ENCODE results near the gene PTGER2.

PTGER2 gene

GRCh38 chr14:52356025-52356424 is 41.9 kb downstream of the PTGER2 start:
- TF ChIP-seq CTCF (IDR thresholded peaks at IDR 0.05; ENCODE audit: extremely low read depth, missing control alignments): no peak
- no peak for DNase-seq (ENCODE audit: low spot score)

DNA sequence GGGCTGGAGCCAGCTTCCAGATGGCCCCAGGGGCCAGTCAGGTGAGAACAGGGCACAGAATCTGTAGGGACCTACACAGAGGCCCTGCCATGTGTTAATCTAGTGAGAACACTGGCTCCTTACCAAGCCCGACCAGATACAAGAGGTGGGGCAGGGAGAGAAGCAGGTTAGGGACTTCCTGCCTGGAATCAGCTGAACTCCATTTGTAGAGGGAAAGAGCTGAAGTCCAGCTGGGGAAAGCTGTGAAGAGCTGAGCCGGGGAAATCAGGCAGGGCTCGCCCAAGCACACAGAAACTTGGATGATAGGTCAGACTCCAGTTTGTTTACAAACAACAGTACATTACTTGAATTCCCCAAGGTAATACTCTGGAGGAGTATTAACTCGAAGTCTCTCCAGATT is 46.7 kb downstream of the PTGER2 start:
- no peak for DNase-seq (ENCODE audit: low spot score)
- TF ChIP-seq CTCF (IDR thresholded peaks at IDR 0.05; ENCODE audit: extremely low read depth, missing control alignments): no peak

GRCh38 chr14:52363041-52363704 is 49.1 kb downstream of the PTGER2 start:
- DNase-seq (ENCODE audit: low spot score): no peak
- no peak for TF ChIP-seq CTCF (IDR thresholded peaks at IDR 0.05; ENCODE audit: extremely low read depth, missing control alignments)

DNA sequence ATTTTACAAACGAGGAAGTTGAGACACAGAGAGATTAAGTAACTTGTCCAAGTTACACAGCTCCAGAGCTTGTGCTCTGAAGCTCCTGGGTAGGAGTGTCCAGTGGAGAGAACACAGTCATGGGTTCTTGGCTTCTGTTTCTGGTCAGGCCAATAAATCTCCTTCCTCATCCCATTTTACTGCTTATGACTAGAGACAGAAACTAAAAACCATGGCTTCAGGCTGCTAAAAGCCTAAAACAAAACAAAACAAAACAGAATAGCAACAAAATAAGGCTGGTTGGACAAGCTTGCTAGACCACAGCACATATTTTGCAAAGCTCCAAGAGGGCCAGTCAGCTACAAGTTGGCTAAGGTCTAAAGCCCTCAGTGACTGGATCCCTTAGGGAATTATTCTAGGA is 49.8 kb downstream of the PTGER2 start:
- no peak for DNase-seq (ENCODE audit: low spot score)
- TF ChIP-seq CTCF (IDR thresholded peaks at IDR 0.05; ENCODE audit: extremely low read depth, missing control alignments): no peak

DNA sequence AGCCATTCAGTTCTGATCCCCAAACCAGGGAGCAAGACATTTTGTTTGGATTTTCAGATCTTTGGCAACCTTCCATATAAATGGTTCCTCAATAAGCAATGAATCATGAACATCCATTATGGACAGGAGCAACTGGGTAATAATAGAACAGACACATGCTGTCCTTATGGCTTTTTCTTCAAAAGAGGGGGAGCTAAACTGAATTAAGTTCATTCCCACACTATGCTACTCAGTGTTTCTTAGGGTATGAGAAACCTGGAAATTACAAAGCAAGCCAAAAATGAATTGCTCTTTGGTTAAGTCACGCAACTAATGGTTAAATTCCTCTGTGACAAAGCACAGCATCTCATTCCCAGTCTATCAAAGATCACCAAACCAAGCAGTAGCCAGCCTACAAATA is 51.0 kb downstream of the PTGER2 start:
- TF ChIP-seq CTCF (IDR thresholded peaks at IDR 0.05; ENCODE audit: extremely low read depth, missing control alignments): no peak
- DNase-seq (ENCODE audit: low spot score): no peak

GRCh38 chr14:52366796-52367315 is 52.7 kb downstream of the PTGER2 start:
- TF ChIP-seq CTCF (IDR thresholded peaks at IDR 0.05; ENCODE audit: extremely low read depth, missing control alignments): no peak
- no peak for DNase-seq (ENCODE audit: low spot score)

GRCh38 chr14:52369305-52369801 is 55.2 kb downstream of the PTGER2 start:
- no peak for TF ChIP-seq CTCF (IDR thresholded peaks at IDR 0.05; ENCODE audit: extremely low read depth, missing control alignments)
- DNase-seq (ENCODE audit: low spot score): no peak
